Retinal pigment epithelial cell (primary cell): Measurements from ENCODE around the gene FNDC3B.

ENCODE experiments used
- DNase-seq: peaks from one replicate; pipeline ENCODE4 v3.0.0-alpha.2; 2010; ENCODE audit warnings: low read depth
- H3K4me3 ChIP-seq: 2 replicates; pipeline ENCODE4 v1.5.1; 2011; ENCODE audit warnings: mild to moderate bottlenecking, low read length, control low read depth, moderate library complexity
- TF ChIP-seq, protein P1 (sequence below): conservative IDR thresholded peaks from 2 replicates; pipeline ENCODE4 v1.5.1; 2011; ENCODE audit warnings: low read depth, low read length, control low read depth, inconsistent platforms

FNDC3B gene

GRCh38 chr3:172170841-172171240, 131.5 kb downstream of the FNDC3B start:
- no peak for DNase-seq
- H3K4me3 ChIP-seq, result no peak overlapping the region
- TF ChIP-seq, protein P1, sequence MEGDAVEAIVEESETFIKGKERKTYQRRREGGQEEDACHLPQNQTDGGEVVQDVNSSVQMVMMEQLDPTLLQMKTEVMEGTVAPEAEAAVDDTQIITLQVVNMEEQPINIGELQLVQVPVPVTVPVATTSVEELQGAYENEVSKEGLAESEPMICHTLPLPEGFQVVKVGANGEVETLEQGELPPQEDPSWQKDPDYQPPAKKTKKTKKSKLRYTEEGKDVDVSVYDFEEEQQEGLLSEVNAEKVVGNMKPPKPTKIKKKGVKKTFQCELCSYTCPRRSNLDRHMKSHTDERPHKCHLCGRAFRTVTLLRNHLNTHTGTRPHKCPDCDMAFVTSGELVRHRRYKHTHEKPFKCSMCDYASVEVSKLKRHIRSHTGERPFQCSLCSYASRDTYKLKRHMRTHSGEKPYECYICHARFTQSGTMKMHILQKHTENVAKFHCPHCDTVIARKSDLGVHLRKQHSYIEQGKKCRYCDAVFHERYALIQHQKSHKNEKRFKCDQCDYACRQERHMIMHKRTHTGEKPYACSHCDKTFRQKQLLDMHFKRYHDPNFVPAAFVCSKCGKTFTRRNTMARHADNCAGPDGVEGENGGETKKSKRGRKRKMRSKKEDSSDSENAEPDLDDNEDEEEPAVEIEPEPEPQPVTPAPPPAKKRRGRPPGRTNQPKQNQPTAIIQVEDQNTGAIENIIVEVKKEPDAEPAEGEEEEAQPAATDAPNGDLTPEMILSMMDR, result no peak

GRCh38 chr3:172171396-172172075, 132.2 kb downstream of the FNDC3B start:
- no peak overlapping the region for H3K4me3 ChIP-seq
- TF ChIP-seq, protein P1, result no peak
- no peak for DNase-seq

- TF ChIP-seq, protein P1, result no peak
- DNase-seq, result no peak
Observed at GRCh38 chr3:172173316-172174254, 134.2 kb downstream of the FNDC3B start.

GRCh38 chr3:172174513-172175253, 135.3 kb downstream of the FNDC3B start:
- no peak overlapping the region for H3K4me3 ChIP-seq
- TF ChIP-seq, protein P1, result no peak
- DNase-seq, result no peak

More at GRCh38 chr3:172173316-172174254, 134.2 kb downstream of the FNDC3B start:
- no peak overlapping the region for H3K4me3 ChIP-seq

GRCh38 chr3:172175254-172175599, 135.8 kb downstream of the FNDC3B start:
- TF ChIP-seq, protein P1, result no peak
- H3K4me3 ChIP-seq, result no peak overlapping the region
- no peak for DNase-seq

GRCh38 chr3:172176061-172176770, 136.8 kb downstream of the FNDC3B start:
- no peak for DNase-seq
- no peak overlapping the region for H3K4me3 ChIP-seq
- TF ChIP-seq, protein P1, result no peak
